T-helper 2 cell treated with Interferon-gamma antibody and Interleukin-4, amounts not matched to agents 5 μg/mL and 100 μg/mL, for 36 hours (primary cell): ENCODE measurements around the gene SUPT20HL1.

Experiments used
- DNase-seq: peaks from one replicate; pipeline ENCODE4 v3.0.0; 2021; ENCODE audit warnings: low spot score
- H3K27ac Mint-ChIP-seq: one replicate; pipeline ENCODE4 v1.8.0; 2021; ENCODE audit warnings: mild to moderate bottlenecking, mixed read lengths
- H3K27me3 Mint-ChIP-seq: one replicate; pipeline ENCODE4 v1.8.0; 2021; ENCODE audit warnings: low read depth, mixed read lengths
- H3K36me3 Mint-ChIP-seq: one replicate; pipeline ENCODE4 v1.8.0; 2021; ENCODE audit warnings: low read depth, mixed read lengths
- H3K4me1 Mint-ChIP-seq: one replicate; pipeline ENCODE4 v1.8.0; 2021; ENCODE audit warnings: low read depth, mixed read lengths
- H3K4me3 Mint-ChIP-seq: one replicate; pipeline ENCODE4 v1.8.0; 2022; ENCODE audit warnings: mild to moderate bottlenecking, moderate library complexity, mixed read lengths
- H3K9me3 Mint-ChIP-seq: one replicate; pipeline ENCODE4 v1.8.0; 2021; ENCODE audit warnings: mixed read lengths

SUPT20HL1 gene

GRCh38 chrX:24395775-24396174 is 35.3 kb downstream of the SUPT20HL1 start:
- DNase-seq = peak; percentile 22
- H3K4me3 Mint-ChIP-seq = no peak overlapping the region
- no peaks in the 10 kb centered on the region for H3K4me1 Mint-ChIP-seq
- H3K9me3 Mint-ChIP-seq = no peaks in the 10 kb centered on the region
- H3K27me3 Mint-ChIP-seq = peaks cover 2% of the 10 kb centered on the region
- H3K27ac Mint-ChIP-seq = no peak overlapping the region
- no peaks in the 10 kb centered on the region for H3K36me3 Mint-ChIP-seq

- Mint-ChIP-seq H3K9me3 (no peaks in the 10 kb centered on the region), H3K36me3 (no peaks in the 10 kb centered on the region), H3K27ac (no peak overlapping the region), H3K27me3 (no peaks in the 10 kb centered on the region), H3K4me3 (no peak overlapping the region), H3K4me1 (no peaks in the 10 kb centered on the region)
- no peak for DNase-seq
These were observed 35.9 kb downstream of the SUPT20HL1 start for GRCh38 chrX:24396236-24396930.

- Mint-ChIP-seq H3K4me1 (no peaks in the 10 kb centered on the region), H3K9me3 (no peaks in the 10 kb centered on the region), H3K27me3 (no peaks in the 10 kb centered on the region), H3K4me3 (no peak overlapping the region), H3K36me3 (no peaks in the 10 kb centered on the region), H3K27ac (no peak overlapping the region)
- DNase-seq = no peak
These were observed 36.5 kb downstream of the SUPT20HL1 start for GRCh38 chrX:24396931-24397279.

- H3K9me3 Mint-ChIP-seq = no peaks in the 10 kb centered on the region
- DNase-seq = no peak
- H3K27ac Mint-ChIP-seq = no peak overlapping the region
- H3K27me3 Mint-ChIP-seq = no peaks in the 10 kb centered on the region
- no peaks in the 10 kb centered on the region for H3K4me1 Mint-ChIP-seq
- H3K36me3 Mint-ChIP-seq = no peaks in the 10 kb centered on the region
- no peak overlapping the region for H3K4me3 Mint-ChIP-seq
These were observed 38.3 kb downstream of the SUPT20HL1 start for GRCh38 chrX:24398766-24399165.

GRCh38 chrX:24399550-24399949 is 39.1 kb downstream of the SUPT20HL1 start:
- H3K4me3 Mint-ChIP-seq = no peak overlapping the region
- no peak for DNase-seq
- H3K27ac Mint-ChIP-seq = no peak overlapping the region
- no peaks in the 10 kb centered on the region for H3K36me3 Mint-ChIP-seq
- no peaks in the 10 kb centered on the region for H3K9me3 Mint-ChIP-seq
- H3K4me1 Mint-ChIP-seq = no peaks in the 10 kb centered on the region
- no peaks in the 10 kb centered on the region for H3K27me3 Mint-ChIP-seq

- DNase-seq = no peak
- H3K27ac Mint-ChIP-seq = no peak overlapping the region
- H3K4me1 Mint-ChIP-seq = no peaks in the 10 kb centered on the region
- H3K4me3 Mint-ChIP-seq = no peak overlapping the region
- no peaks in the 10 kb centered on the region for H3K9me3 Mint-ChIP-seq
- no peaks in the 10 kb centered on the region for H3K27me3 Mint-ChIP-seq
- H3K36me3 Mint-ChIP-seq = no peaks in the 10 kb centered on the region
These were observed 45.5 kb downstream of the SUPT20HL1 start for GRCh38 chrX:24405959-24406358.
